HepG2 (cell line): Measurements from ENCODE around the gene MT1M. TPM values are rescaled to one million over a fixed set of nuclear protein-coding genes. Genes with fewer than 3 reads are reported as not detected.
A peak's percentile ranks its signal among the peaks of the same experiment; 100 is the strongest.

Experiments
- ATAC-seq: fragments of 200-7000 bp; cut with Tn5 transposase; 3 replicates; pipeline ENCODE4 v1.9.1; 2020; ENCODE audit warnings: mild to moderate bottlenecking, moderate library complexity
- BruUV-seq: library from RNA; stranded (reverse); fragments of 400-500 nt; replicated peaks from 2 replicates; lab custom pipeline; 2021; lab: Mats Ljungman, UMichigan
- CTCF ChIA-PET: fragments of 300-600 bp; formaldehyde crosslinking; extraction: SDS; loops from one replicate; lab custom pipeline; 2021; ENCODE audit warnings: low total read pairs, inconsistent platforms, low intra/inter-chr PET ratio; lab: Yijun Ruan, JAX
- POLR2A ChIA-PET: fragments of 350-600 bp; sonication (Branson Sonifier 250); formaldehyde crosslinking; loops from one replicate; lab custom pipeline; 2020; ENCODE audit warnings: antibody characterized with exemption, inconsistent platforms; lab: Yijun Ruan, JAX
- DNase-seq: peaks from one replicate; pipeline ENCODE4 v3.0.0-alpha.2; 2015; ENCODE audit warnings: low spot score
- FAIRE-seq: peaks from 3 replicates; lab custom pipeline; 2011; peaks lifted over from hg19 to GRCh38; lab: Jason Lieb, UNC
- H2AFZ ChIP-seq: one replicate; pipeline ENCODE4 v1.6.1; 2011; ENCODE audit warnings: low read length, inconsistent platforms
- H3K27ac ChIP-seq: fragments of 300-600 bp; 3 replicates; pipeline ENCODE4 v1.8.0; 2011; ENCODE audit warnings: mixed run types, mild to moderate bottlenecking, mixed read lengths, low read length, inconsistent platforms; ENCODE audit not compliant: insufficient read depth; ENCODE audit errors: extremely low read length
- H3K27me3 ChIP-seq, 2 experiments: fragments of 200-600 bp in 1 of 2; 2 replicates in 1 of 2; 3 replicates in 1 of 2; pipeline versions ENCODE4 v1.6.0 to v1.8.0; 2011; ENCODE audit warnings: low read length in 2 of 2, mild to moderate bottlenecking in 2 of 2, moderate library complexity in 2 of 2, inconsistent platforms in 1 of 2; ENCODE audit not compliant: insufficient read depth in 2 of 2, control insufficient read depth in 1 of 2
- H3K36me3 ChIP-seq, 2 experiments: fragments of 200-600 bp in 1 of 2; replicated peaks in 1 of 2; 2 replicates in 1 of 2; 3 replicates in 1 of 2; pipeline versions ENCODE4 v1.5.1 to v1.8.0; 2011; ENCODE audit warnings: low read length in 2 of 2, inconsistent platforms in 1 of 2; ENCODE audit not compliant: insufficient read depth in 2 of 2, control insufficient read depth in 1 of 2
- H3K4me1 ChIP-seq: 2 replicates; pipeline ENCODE4 v1.5.1; 2012; ENCODE audit warnings: low read length, inconsistent platforms; ENCODE audit not compliant: insufficient read depth
- H3K4me2 ChIP-seq: 2 replicates; pipeline ENCODE4 v1.6.0; 2011; ENCODE audit warnings: low read depth, low read length, inconsistent platforms
- H3K4me3 ChIP-seq, 3 experiments: fragments of 200-600 bp in 1 of 3; sonication (generic), shearing (Covaris generic) in 1 of 3; replicated peaks in 1 of 3; 2 replicates each; pipeline ENCODE4 v1.5.1; 2011 to 2016; ENCODE audit warnings: low read length in 3 of 3, inconsistent platforms in 2 of 3, low read depth in 2 of 3, mild to moderate bottlenecking in 2 of 3, control low read depth in 1 of 3, mixed read lengths in 1 of 3; ENCODE audit not compliant: insufficient read depth in 1 of 3
- H3K79me2 ChIP-seq: one replicate; pipeline ENCODE4 v1.6.1; 2011; ENCODE audit warnings: low read length, inconsistent platforms; ENCODE audit not compliant: insufficient read depth
- H3K9ac ChIP-seq: 2 replicates; pipeline ENCODE4 v1.6.0; 2011; ENCODE audit warnings: mild to moderate bottlenecking, low read depth, low read length, inconsistent platforms; ENCODE audit not compliant: insufficient read depth
- H3K9me3 ChIP-seq: 2 replicates; pipeline ENCODE4 v1.5.1; 2012; ENCODE audit warnings: mild to moderate bottlenecking, low read length
- H4K20me1 ChIP-seq: 2 replicates; pipeline ENCODE4 v1.6.0; 2011; ENCODE audit warnings: inconsistent platforms, mild to moderate bottlenecking, low read length, moderate library complexity; ENCODE audit not compliant: insufficient read depth
- CREB1 ChIP-seq, 2 experiments: fragments of 450-650 bp in 1 of 2; IDR thresholded peaks; 2 replicates each; pipeline ENCODE4 v1.6.1; 2016 to 2017; ENCODE audit warnings: control low read depth in 1 of 2, mild to moderate bottlenecking in 1 of 2, missing compliant biosample characterization in 1 of 2, missing genetic modification characterization in 1 of 2
- NFIC ChIP-seq: IDR thresholded peaks from 2 replicates; pipeline ENCODE4 v1.6.1; 2012; ENCODE audit warnings: mild to moderate bottlenecking, low read length, inconsistent platforms
- PRPF4 ChIP-seq: fragments of 200-400 bp; formaldehyde crosslinking; IDR thresholded peaks from 2 replicates; pipeline ENCODE4 v1.6.1; 2016; ENCODE audit warnings: low read length, low read depth; ENCODE audit not compliant: poor library complexity, severe bottlenecking
- RFX3 ChIP-seq: IDR thresholded peaks from 2 replicates; pipeline ENCODE4 v1.6.1; 2016; ENCODE audit warnings: missing biosample characterization, missing genetic modification reagents
- SOX5 ChIP-seq: IDR thresholded peaks from 2 replicates; pipeline ENCODE4 v1.6.1; 2016; ENCODE audit warnings: borderline replicate concordance
- U2AF1 ChIP-seq: fragments of 200-400 bp; formaldehyde crosslinking; optimal IDR thresholded peaks from 2 replicates; pipeline ENCODE3; 2017; ENCODE audit warnings: mild to moderate bottlenecking, low read depth, low read length
- ZNF616 ChIP-seq: sonication (generic); formaldehyde crosslinking; IDR thresholded peaks from 2 replicates; pipeline ENCODE4 v1.5.0; 2020; ENCODE audit warnings: low read depth, mild to moderate bottlenecking, missing genetic modification reagents
- ZNF652 ChIP-seq: IDR thresholded peaks from 2 replicates; pipeline ENCODE4 v1.6.1; 2016; ENCODE audit warnings: low read depth, borderline replicate concordance
- WGBS: methylation state at CpG from one replicate; pipeline ENCODE4 v1.1.6; 2017; ENCODE audit warnings: low lambda C conversion rate; 5-methylcytosine and 5-hydroxymethylcytosine counted together
- in situ Hi-C: cut with HindIII; loops from 2 replicates; pipeline ENCODE4 v1.10.0; 2017; ENCODE audit warnings: low pct_unique_long_range_greater_than_20kb; ENCODE audit not compliant: extremely low pct_ligation_motif_present
- intact Hi-C: fragments of 100-400 bp; cut with micrococcal nuclease; formaldehyde crosslinking; loops from one replicate; pipeline ENCODE4 v1.10.0; 2022; ENCODE audit not compliant: unreplicated experiment
- polyA plus RNA-seq, 8 experiments: library from polyadenylated mRNA; depleted of rRNA in 3 of 8; stranded (reverse) in 7 of 8; unstranded in 1 of 8; fragments of >200 nt; fragmentation: Illumina TruSeq in 4 of 8; extraction: Trizol in 4 of 8; gene quantifications; 2 replicates each; pipeline versions ENCODE4 v1.2.1 to v1.2.3, GENCODE V29; 2011 to 2016; ENCODE audit warnings: low read depth in 4 of 8, missing spikeins in 1 of 8, mixed read lengths in 1 of 8; ENCODE audit not compliant: insufficient read depth in 1 of 8
- total RNA-seq, 5 experiments: library from RNA; depleted of rRNA; stranded (reverse); fragments of >200 nt; fragmentation: Illumina TruSeq; extraction: Trizol; gene quantifications; 2 replicates each; pipeline ENCODE4 v1.2.3, GENCODE V29; 2016; ENCODE audit warnings: low read depth in 1 of 5
- TF ChIP-seq, protein P1 (sequence below): IDR thresholded peaks from 2 replicates; pipeline ENCODE4 v1.4.0; 2020; ENCODE audit warnings: mild to moderate bottlenecking, missing genetic modification reagents
- TF ChIP-seq, protein P2 (sequence below): sonication (generic); formaldehyde crosslinking; IDR thresholded peaks from 2 replicates; pipeline ENCODE4 v1.5.0; 2020; ENCODE audit warnings: mild to moderate bottlenecking, missing genetic modification reagents
- TF ChIP-seq, protein P3 (sequence below): sonication (generic); formaldehyde crosslinking; IDR thresholded peaks from 2 replicates; pipeline ENCODE4 v1.8.0; 2022; ENCODE audit warnings: mild to moderate bottlenecking, missing genetic modification reagents
- TF ChIP-seq, protein P4 (sequence below): sonication (generic); formaldehyde crosslinking; conservative IDR thresholded peaks from 2 replicates; pipeline ENCODE4 v1.4.0; 2020; ENCODE audit warnings: missing genetic modification reagents

Gene MT1M
- total and polyA plus RNA-seq, 2 of the 13 experiments (the other 11 are each of a cell fraction or from before 2014, with no cell fraction given), result 4.6 TPM; not detected in 1

DNA sequence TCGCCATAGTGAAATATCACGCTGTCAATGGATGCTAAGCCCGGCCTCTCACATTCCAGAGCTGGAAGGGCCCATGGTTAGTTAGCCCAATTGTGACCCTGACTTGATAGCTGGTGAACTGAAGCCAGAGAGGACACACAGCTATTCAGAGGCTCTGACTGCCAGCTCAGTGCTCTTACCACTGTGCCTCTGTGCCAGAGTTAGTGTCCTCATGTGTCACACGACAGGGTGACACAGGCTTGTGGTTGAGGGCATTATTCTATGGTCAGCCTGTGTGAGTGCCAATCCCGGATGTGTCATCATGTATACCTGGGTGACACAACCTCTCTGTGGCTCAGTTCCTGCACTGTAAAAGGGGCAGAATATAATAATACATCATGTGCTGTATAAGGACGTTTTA lies 47.4 kb downstream of the MT1M start (continued):
- TF ChIP-seq, protein P1, sequence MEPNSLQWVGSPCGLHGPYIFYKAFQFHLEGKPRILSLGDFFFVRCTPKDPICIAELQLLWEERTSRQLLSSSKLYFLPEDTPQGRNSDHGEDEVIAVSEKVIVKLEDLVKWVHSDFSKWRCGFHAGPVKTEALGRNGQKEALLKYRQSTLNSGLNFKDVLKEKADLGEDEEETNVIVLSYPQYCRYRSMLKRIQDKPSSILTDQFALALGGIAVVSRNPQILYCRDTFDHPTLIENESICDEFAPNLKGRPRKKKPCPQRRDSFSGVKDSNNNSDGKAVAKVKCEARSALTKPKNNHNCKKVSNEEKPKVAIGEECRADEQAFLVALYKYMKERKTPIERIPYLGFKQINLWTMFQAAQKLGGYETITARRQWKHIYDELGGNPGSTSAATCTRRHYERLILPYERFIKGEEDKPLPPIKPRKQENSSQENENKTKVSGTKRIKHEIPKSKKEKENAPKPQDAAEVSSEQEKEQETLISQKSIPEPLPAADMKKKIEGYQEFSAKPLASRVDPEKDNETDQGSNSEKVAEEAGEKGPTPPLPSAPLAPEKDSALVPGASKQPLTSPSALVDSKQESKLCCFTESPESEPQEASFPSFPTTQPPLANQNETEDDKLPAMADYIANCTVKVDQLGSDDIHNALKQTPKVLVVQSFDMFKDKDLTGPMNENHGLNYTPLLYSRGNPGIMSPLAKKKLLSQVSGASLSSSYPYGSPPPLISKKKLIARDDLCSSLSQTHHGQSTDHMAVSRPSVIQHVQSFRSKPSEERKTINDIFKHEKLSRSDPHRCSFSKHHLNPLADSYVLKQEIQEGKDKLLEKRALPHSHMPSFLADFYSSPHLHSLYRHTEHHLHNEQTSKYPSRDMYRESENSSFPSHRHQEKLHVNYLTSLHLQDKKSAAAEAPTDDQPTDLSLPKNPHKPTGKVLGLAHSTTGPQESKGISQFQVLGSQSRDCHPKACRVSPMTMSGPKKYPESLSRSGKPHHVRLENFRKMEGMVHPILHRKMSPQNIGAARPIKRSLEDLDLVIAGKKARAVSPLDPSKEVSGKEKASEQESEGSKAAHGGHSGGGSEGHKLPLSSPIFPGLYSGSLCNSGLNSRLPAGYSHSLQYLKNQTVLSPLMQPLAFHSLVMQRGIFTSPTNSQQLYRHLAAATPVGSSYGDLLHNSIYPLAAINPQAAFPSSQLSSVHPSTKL (CRISPR knock-in tag), result 0 out of 2 replicates have a peak, but pooled peaks have one; percentile 12
- TF ChIP-seq CREB1 (IDR thresholded peaks at IDR 0.05), result peak; percentile 31; the same call in 1 of the 2 replicates
- TF ChIP-seq CREB1 (CRISPR knock-in tag; IDR thresholded peaks at IDR 0.05), result no peak

DNA sequence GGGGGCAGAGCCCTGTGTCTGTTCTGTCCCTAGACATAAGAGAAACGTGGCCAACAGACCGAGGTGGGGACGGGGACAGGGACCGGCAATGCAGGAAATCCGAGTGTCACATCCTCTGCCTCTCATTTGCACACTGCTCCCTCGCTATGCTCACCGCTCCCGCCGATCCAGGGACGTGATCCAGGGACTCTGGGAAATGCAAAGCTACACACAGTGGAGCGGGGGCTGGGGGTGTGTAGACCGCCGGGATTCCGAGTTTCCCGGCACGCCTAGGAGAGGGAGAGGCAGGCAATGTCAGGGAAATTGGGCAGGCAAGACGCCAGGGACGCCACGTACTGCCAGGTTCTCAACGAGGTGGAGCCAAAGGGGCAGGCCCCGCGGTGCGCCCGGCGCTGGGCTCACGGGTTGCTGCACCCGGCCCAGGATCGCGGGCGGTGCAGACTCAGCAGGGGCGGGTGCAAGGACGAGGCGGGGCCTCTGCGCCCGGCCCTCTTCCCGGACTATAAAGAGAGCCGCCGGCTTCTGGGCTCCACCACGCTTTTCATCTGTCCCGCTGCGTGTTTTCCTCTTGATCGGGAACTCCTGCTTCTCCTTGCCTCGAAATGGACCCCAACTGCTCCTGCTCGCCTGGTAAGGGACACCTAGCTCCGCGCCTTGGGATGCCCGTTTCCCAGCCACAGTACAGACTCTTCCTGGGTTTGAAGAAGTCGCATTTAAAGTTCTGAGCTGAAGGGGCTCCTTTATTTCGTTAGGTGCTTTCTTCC lies 49.7 kb downstream of the MT1M start, which contains the start of gene MT1X:
Gene MT1X (plus strand): TSS at position 532 of the 764 bp plus-strand sequence. CDS start 71 bp downstream, at position 603.
- H3K9ac ChIP-seq, result peak within 1 kb of the TSS; percentile 66
- H3K4me1 ChIP-seq, result peaks cover 45% of the 10 kb centered on the region
- no peaks in the 10 kb centered on the region for H3K79me2 ChIP-seq
- POLR2A ChIA-PET, result interaction anchor here (1.0 to 2.3 kb wide), 7 partner anchors 20 to 75 kb away, joined by 3 to 15 read pairs (median 3); partner anchors contain the start of genes MT1A, MT2A and NUP93
- peak; percentile 87 for DNase-seq
- peaks cover 0 to 10% of the 10 kb centered on the region in 2 experiments; a peak in 1 of 5 replicates for H3K27me3 ChIP-seq
- CTCF ChIA-PET, result no interaction called here
- H3K36me3 ChIP-seq, result no peaks in the 10 kb centered on the region
- H2AFZ ChIP-seq, result peak within 1 kb of the TSS; percentile 79
- H3K27ac ChIP-seq, result no peak within 1 kb of the TSS
- BruUV-seq, result no TSS peak
- ATAC-seq, result peak; percentile 96
- H3K9me3 ChIP-seq, result peaks cover 9% of the 10 kb centered on the region
- intact Hi-C loops, result no loop called here
- peak within 1 kb of the TSS; percentile 62 to 83 (median 78); a peak in 5 of 6 replicates for H3K4me3 ChIP-seq
- H4K20me1 ChIP-seq, result no peaks in the 10 kb centered on the region
- peak within 1 kb of the TSS; percentile 100 for H3K4me2 ChIP-seq
- peak; percentile 62 for FAIRE-seq
- in situ Hi-C loops, result no loop called here
- WGBS, result under 1% methylated on average over 30 of the region's 49 CpGs
- TF ChIP-seq SOX5 (CRISPR knock-in tag) (no peak), U2AF1 (no peak), ZNF652 (no peak), PRPF4 (no peak), ZNF616 (no peak), RFX3 (CRISPR knock-in tag) (no peak), NFIC (no peak)
- TF ChIP-seq, protein P2, sequence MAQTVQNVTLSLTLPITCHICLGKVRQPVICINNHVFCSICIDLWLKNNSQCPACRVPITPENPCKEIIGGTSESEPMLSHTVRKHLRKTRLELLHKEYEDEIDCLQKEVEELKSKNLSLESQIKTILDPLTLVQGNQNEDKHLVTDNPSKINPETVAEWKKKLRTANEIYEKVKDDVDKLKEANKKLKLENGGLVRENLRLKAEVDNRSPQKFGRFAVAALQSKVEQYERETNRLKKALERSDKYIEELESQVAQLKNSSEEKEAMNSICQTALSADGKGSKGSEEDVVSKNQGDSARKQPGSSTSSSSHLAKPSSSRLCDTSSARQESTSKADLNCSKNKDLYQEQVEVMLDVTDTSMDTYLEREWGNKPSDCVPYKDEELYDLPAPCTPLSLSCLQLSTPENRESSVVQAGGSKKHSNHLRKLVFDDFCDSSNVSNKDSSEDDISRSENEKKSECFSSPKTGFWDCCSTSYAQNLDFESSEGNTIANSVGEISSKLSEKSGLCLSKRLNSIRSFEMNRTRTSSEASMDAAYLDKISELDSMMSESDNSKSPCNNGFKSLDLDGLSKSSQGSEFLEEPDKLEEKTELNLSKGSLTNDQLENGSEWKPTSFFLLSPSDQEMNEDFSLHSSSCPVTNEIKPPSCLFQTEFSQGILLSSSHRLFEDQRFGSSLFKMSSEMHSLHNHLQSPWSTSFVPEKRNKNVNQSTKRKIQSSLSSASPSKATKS (CRISPR knock-in tag), result no peak
- TF ChIP-seq, protein P3, sequence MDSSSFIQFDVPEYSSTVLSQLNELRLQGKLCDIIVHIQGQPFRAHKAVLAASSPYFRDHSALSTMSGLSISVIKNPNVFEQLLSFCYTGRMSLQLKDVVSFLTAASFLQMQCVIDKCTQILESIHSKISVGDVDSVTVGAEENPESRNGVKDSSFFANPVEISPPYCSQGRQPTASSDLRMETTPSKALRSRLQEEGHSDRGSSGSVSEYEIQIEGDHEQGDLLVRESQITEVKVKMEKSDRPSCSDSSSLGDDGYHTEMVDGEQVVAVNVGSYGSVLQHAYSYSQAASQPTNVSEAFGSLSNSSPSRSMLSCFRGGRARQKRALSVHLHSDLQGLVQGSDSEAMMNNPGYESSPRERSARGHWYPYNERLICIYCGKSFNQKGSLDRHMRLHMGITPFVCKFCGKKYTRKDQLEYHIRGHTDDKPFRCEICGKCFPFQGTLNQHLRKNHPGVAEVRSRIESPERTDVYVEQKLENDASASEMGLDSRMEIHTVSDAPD (CRISPR knock-in tag), result no peak
- TF ChIP-seq, protein P4, sequence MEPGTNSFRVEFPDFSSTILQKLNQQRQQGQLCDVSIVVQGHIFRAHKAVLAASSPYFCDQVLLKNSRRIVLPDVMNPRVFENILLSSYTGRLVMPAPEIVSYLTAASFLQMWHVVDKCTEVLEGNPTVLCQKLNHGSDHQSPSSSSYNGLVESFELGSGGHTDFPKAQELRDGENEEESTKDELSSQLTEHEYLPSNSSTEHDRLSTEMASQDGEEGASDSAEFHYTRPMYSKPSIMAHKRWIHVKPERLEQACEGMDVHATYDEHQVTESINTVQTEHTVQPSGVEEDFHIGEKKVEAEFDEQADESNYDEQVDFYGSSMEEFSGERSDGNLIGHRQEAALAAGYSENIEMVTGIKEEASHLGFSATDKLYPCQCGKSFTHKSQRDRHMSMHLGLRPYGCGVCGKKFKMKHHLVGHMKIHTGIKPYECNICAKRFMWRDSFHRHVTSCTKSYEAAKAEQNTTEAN (CRISPR knock-in tag), result no peak; the same call in 1 of the 2 replicates
